DND-41 (cell line): ENCODE measurements around the gene SART1.

Experiments used
- CTCF ChIP-seq: IDR thresholded peaks from 2 replicates; pipeline ENCODE4 v1.5.1; 2012; ENCODE audit warnings: borderline replicate concordance, low read length, moderate library complexity, mild to moderate bottlenecking; ENCODE audit not compliant: poor library complexity, severe bottlenecking; ENCODE audit errors: extremely low read depth
- EZH2 ChIP-seq: IDR thresholded peaks from 3 replicates; pipeline ENCODE4 v1.6.1; 2012; ENCODE audit warnings: borderline replicate concordance, low read depth, mild to moderate bottlenecking, moderate library complexity, low read length, inconsistent platforms; ENCODE audit not compliant: severe bottlenecking

- TF ChIP-seq CTCF (no peak), EZH2 (no peak)
Observed at GRCh38 chr11:65921033-65921555, 40.4 kb upstream of the SART1 start.
